ENCODE measurements around the gene TTC28. TPM values are rescaled to one million over a fixed set of nuclear protein-coding genes. Genes with fewer than 3 reads are reported as not detected.
"Not testable (repeated sequence)": the region's sequence is repeated elsewhere in the genome, so short reads cannot be mapped to it uniquely, and the experiment has no call there.

TTC28 gene
- total RNA-seq, 1 donor from 2014 or later, result 46.2 TPM

GRCh38 chr22:28541137-28541536 is 138.5 kb downstream of the TTC28 start:
- Histone ChIP-seq H3K27ac (no peak overlapping the region), H2AFZ (replicated peaks) (no peak overlapping the region), H3K36me3 (no peaks in the 10 kb centered on the region), H3F3A (ENCODE audit: low read depth) (peaks cover 20% of the 10 kb centered on the region), H3K4me2 (peak overlapping the region; percentile 43), H3K4me3 (no peak overlapping the region), H3K9me3 (ENCODE audit: low read depth) (peaks cover 12% of the 10 kb centered on the region), H3K4me1 (peaks cover 16% of the 10 kb centered on the region), H3K27me3 (no peaks in the 10 kb centered on the region), H3K79me2 (ENCODE audit: low read depth) (peaks cover 37% of the 10 kb centered on the region), H4K20me1 (ENCODE audit: low read depth) (peaks cover 24% of the 10 kb centered on the region), H3K9ac (no peak overlapping the region)
- Mint-ChIP-seq H3K4me1 (peaks cover 25% of the 10 kb centered on the region), H3K36me3 (peaks cover 32% of the 10 kb centered on the region), H3K27ac (peak overlapping the region; percentile 88), H3K4me3 (peak overlapping the region; percentile 59), H3K27me3 (ENCODE audit: insufficient read depth, low read depth) (peaks cover 7% of the 10 kb centered on the region), H3K9me3 (peaks cover 29% of the 10 kb centered on the region)
- DNase-seq (ENCODE audit: low spot score), result peak; percentile 76
- TF ChIP-seq EZH2 (IDR thresholded peaks at IDR 0.05), result no peak
- TF ChIP-seq, protein P1, sequence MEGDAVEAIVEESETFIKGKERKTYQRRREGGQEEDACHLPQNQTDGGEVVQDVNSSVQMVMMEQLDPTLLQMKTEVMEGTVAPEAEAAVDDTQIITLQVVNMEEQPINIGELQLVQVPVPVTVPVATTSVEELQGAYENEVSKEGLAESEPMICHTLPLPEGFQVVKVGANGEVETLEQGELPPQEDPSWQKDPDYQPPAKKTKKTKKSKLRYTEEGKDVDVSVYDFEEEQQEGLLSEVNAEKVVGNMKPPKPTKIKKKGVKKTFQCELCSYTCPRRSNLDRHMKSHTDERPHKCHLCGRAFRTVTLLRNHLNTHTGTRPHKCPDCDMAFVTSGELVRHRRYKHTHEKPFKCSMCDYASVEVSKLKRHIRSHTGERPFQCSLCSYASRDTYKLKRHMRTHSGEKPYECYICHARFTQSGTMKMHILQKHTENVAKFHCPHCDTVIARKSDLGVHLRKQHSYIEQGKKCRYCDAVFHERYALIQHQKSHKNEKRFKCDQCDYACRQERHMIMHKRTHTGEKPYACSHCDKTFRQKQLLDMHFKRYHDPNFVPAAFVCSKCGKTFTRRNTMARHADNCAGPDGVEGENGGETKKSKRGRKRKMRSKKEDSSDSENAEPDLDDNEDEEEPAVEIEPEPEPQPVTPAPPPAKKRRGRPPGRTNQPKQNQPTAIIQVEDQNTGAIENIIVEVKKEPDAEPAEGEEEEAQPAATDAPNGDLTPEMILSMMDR (IDR thresholded peaks at IDR 0.05), result no peak
- peak; percentile 57 for TF ChIP-seq EZH2phosphoT487 (IDR thresholded peaks at IDR 0.05)

- TF ChIP-seq EZH2phosphoT487 (IDR thresholded peaks at IDR 0.05) (no peak), EZH2 (IDR thresholded peaks at IDR 0.05) (no peak)
- TF ChIP-seq, protein P1 (IDR thresholded peaks at IDR 0.05), result no peak
- Mint-ChIP-seq H3K27me3 (ENCODE audit: insufficient read depth, low read depth) (peaks cover 7% of the 10 kb centered on the region), H3K4me1 (peaks cover 25% of the 10 kb centered on the region), H3K27ac (peak overlapping the region; percentile 26), H3K36me3 (peaks cover 24% of the 10 kb centered on the region), H3K9me3 (peaks cover 31% of the 10 kb centered on the region), H3K4me3 (no peak overlapping the region)
- Histone ChIP-seq H3K9ac (no peak overlapping the region), H3K4me1 (peaks cover 16% of the 10 kb centered on the region), H3K27me3 (no peaks in the 10 kb centered on the region), H3K36me3 (no peaks in the 10 kb centered on the region), H3K79me2 (ENCODE audit: low read depth) (peaks cover 28% of the 10 kb centered on the region), H3K4me3 (no peak overlapping the region), H3K27ac (no peak overlapping the region), H3F3A (ENCODE audit: low read depth) (peaks cover 20% of the 10 kb centered on the region), H3K9me3 (ENCODE audit: low read depth) (peaks cover 12% of the 10 kb centered on the region), H3K4me2 (no peak overlapping the region), H4K20me1 (ENCODE audit: low read depth) (peaks cover 24% of the 10 kb centered on the region), H2AFZ (replicated peaks) (no peak overlapping the region)
- DNase-seq (ENCODE audit: low spot score), result no peak
These were observed 140.7 kb downstream of the TTC28 start for GRCh38 chr22:28538922-28539321.

GRCh38 chr22:28530565-28530964 is 149.1 kb downstream of the TTC28 start:
- DNase-seq (ENCODE audit: low spot score); H3K4me1 ChIP-seq; H3K4me3 Mint-ChIP-seq; H2AFZ ChIP-seq (replicated peaks); H3K36me3 ChIP-seq; H3K4me1 Mint-ChIP-seq; H3K27me3 ChIP-seq; H3K27me3 Mint-ChIP-seq (ENCODE audit: insufficient read depth, low read depth); H3K4me2 ChIP-seq; H4K20me1 ChIP-seq (ENCODE audit: low read depth); H3K4me3 ChIP-seq; H3F3A ChIP-seq (ENCODE audit: low read depth); H3K27ac Mint-ChIP-seq; H3K9ac ChIP-seq; H3K9me3 ChIP-seq (ENCODE audit: low read depth); H3K27ac ChIP-seq: not testable (repeated sequence)
- H3K79me2 ChIP-seq (ENCODE audit: low read depth), result peaks cover 20% of the 10 kb centered on the region
- Mint-ChIP-seq H3K9me3 (peaks cover 64% of the 10 kb centered on the region), H3K36me3 (peaks cover 37% of the 10 kb centered on the region)

DNA sequence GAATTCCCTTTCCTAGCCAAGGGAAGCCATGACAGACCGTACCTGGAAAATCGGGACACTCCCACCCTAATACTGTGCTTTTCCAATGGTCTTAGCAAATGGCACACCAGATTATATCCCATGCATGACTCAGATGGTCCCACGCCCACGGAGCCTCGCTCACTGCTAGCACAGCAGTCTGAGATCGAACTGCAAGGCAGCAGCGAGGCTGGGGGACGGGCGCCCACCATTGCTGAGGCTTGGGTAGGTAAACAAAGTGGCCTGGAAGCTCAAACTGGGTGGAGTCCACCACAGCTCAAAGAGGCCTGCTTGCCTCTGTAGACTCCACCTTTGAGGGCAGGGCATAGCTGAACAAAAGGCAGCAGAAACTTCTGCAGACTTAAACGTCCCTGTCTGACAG is 150.5 kb downstream of the TTC28 start:
- H3K36me3 Mint-ChIP-seq, result peaks cover 35% of the 10 kb centered on the region
- not testable (repeated sequence) for H3K36me3 ChIP-seq; H3F3A ChIP-seq (ENCODE audit: low read depth); H4K20me1 ChIP-seq (ENCODE audit: low read depth); H3K4me3 ChIP-seq; H3K4me1 ChIP-seq; H3K9ac ChIP-seq; H3K9me3 ChIP-seq (ENCODE audit: low read depth); H3K27ac ChIP-seq; DNase-seq (ENCODE audit: low spot score); H3K4me1 Mint-ChIP-seq; H3K4me2 ChIP-seq; H3K27ac Mint-ChIP-seq; H3K4me3 Mint-ChIP-seq; H2AFZ ChIP-seq (replicated peaks); H3K27me3 Mint-ChIP-seq (ENCODE audit: insufficient read depth, low read depth); H3K27me3 ChIP-seq
- H3K79me2 ChIP-seq (ENCODE audit: low read depth), result peaks cover 20% of the 10 kb centered on the region
- peaks cover 56% of the 10 kb centered on the region for H3K9me3 Mint-ChIP-seq
